Liver (tissue), 9 donors: ENCODE results near the gene INPP5B. TPM values are rescaled to one million over a fixed set of nuclear protein-coding genes. Genes with fewer than 3 reads are reported as not detected.
"Not testable (repeated sequence)": the region's sequence is repeated elsewhere in the genome, so short reads cannot be mapped to it uniquely, and the experiment has no call there.

Experiments used
- DNase-seq: peaks from one replicate; pipeline ENCODE4 v3.0.0-alpha.2; 2017; ENCODE audit warnings: low spot score
- H3K27ac ChIP-seq, 2 donors: one replicate each; pipeline ENCODE4 v1.7.0; 2013; ENCODE audit warnings: inconsistent platforms in 2 of 2, low read length in 2 of 2, control low read depth in 1 of 2, low read depth in 1 of 2, mild to moderate bottlenecking in 1 of 2
- H3K27me3 ChIP-seq, 4 donors: one replicate each; pipeline versions ENCODE4 v1.6.1 to v1.7.0; 2013; ENCODE audit warnings: low read length in 3 of 4, inconsistent platforms in 1 of 4, mild to moderate bottlenecking in 1 of 4, moderate library complexity in 1 of 4; ENCODE audit not compliant: control insufficient read depth in 4 of 4, insufficient read depth in 4 of 4
- H3K36me3 ChIP-seq, 4 donors: one replicate each; pipeline versions ENCODE4 v1.6.1 to v1.7.0; 2013; ENCODE audit warnings: low read length in 3 of 4, mild to moderate bottlenecking in 3 of 4, low read depth in 1 of 4, moderate library complexity in 1 of 4; ENCODE audit not compliant: control insufficient read depth in 4 of 4, insufficient read depth in 3 of 4
- H3K4me1 ChIP-seq, 4 donors: one replicate each; pipeline versions ENCODE4 v1.6.1 to v1.7.0; 2013; ENCODE audit warnings: low read length in 3 of 4, mild to moderate bottlenecking in 3 of 4, moderate library complexity in 1 of 4; ENCODE audit not compliant: control insufficient read depth in 4 of 4, insufficient read depth in 4 of 4
- H3K4me3 ChIP-seq, 3 donors: one replicate each; pipeline versions ENCODE4 v1.6.1 to v1.7.0; 2013; ENCODE audit warnings: low read length in 3 of 3, control low read depth in 1 of 3, low read depth in 1 of 3, mild to moderate bottlenecking in 1 of 3
- H3K9ac ChIP-seq, 2 donors: one replicate each; pipeline ENCODE4 v1.7.0; 2013; ENCODE audit warnings: low read length in 2 of 2, mild to moderate bottlenecking in 2 of 2, moderate library complexity in 2 of 2, control low read depth in 1 of 2, low read depth in 1 of 2
- H3K9me3 ChIP-seq, 4 donors: one replicate each; pipeline versions ENCODE4 v1.6.1 to v1.7.0; 2013; ENCODE audit warnings: low read length in 3 of 4; ENCODE audit not compliant: control insufficient read depth in 4 of 4
- ATF3 ChIP-seq: IDR thresholded peaks from 2 replicates; pipeline ENCODE4 v1.6.1; 2016; ENCODE audit warnings: antibody characterized with exemption
- CTCF ChIP-seq: fragments of 150-350 bp; IDR thresholded peaks from 2 replicates; pipeline ENCODE4 v1.5.1; 2017; ENCODE audit warnings: improper control_type of control experiment, low read depth, low read length; ENCODE audit not compliant: missing input control
- EGR1 ChIP-seq, 2 donors: IDR thresholded peaks; 2 replicates each; pipeline ENCODE4 v1.6.1; 2016 to 2018; ENCODE audit warnings: antibody characterized with exemption in 2 of 2, low read depth in 2 of 2
- FOXA1 ChIP-seq: IDR thresholded peaks from 2 replicates; pipeline ENCODE4 v1.6.1; 2016; ENCODE audit warnings: antibody characterized with exemption
- FOXA2 ChIP-seq: IDR thresholded peaks from 2 replicates; pipeline ENCODE4 v1.6.1; 2016; ENCODE audit warnings: antibody characterized with exemption
- GABPA ChIP-seq, 2 donors: IDR thresholded peaks in 1 of 2; conservative IDR thresholded peaks in 1 of 2; 2 replicates each; pipeline ENCODE4 v1.6.1; 2016; ENCODE audit warnings: antibody characterized with exemption in 2 of 2, mild to moderate bottlenecking in 1 of 2, moderate library complexity in 1 of 2
- HNF4G ChIP-seq: IDR thresholded peaks from 2 replicates; pipeline ENCODE4 v1.6.1; 2016; ENCODE audit warnings: antibody characterized with exemption
- JUND ChIP-seq, 2 donors: IDR thresholded peaks; 2 replicates each; pipeline ENCODE4 v1.6.1; 2016; ENCODE audit warnings: antibody characterized with exemption in 2 of 2
- NR2F2 ChIP-seq: IDR thresholded peaks from 2 replicates; pipeline ENCODE4 v1.6.1; 2016; ENCODE audit warnings: antibody characterized with exemption
- RAD21 ChIP-seq, 2 donors: IDR thresholded peaks; 2 replicates each; pipeline ENCODE4 v1.6.1; 2016; ENCODE audit warnings: antibody characterized with exemption in 2 of 2, mild to moderate bottlenecking in 2 of 2
- REST ChIP-seq: IDR thresholded peaks from 2 replicates; pipeline ENCODE4 v1.6.1; 2016; ENCODE audit warnings: antibody characterized with exemption, mild to moderate bottlenecking
- RXRA ChIP-seq, 2 donors: IDR thresholded peaks; 2 replicates each; pipeline ENCODE4 v1.6.1; 2017 to 2018; ENCODE audit warnings: antibody characterized with exemption in 2 of 2, mild to moderate bottlenecking in 1 of 2
- SP1 ChIP-seq: IDR thresholded peaks from 2 replicates; pipeline ENCODE4 v1.6.1; 2018; ENCODE audit warnings: antibody characterized with exemption, mild to moderate bottlenecking
- TAF1 ChIP-seq: conservative IDR thresholded peaks from 2 replicates; pipeline ENCODE4 v1.6.1; 2016; ENCODE audit warnings: antibody characterized with exemption, mild to moderate bottlenecking
- YY1 ChIP-seq: IDR thresholded peaks from 2 replicates; pipeline ENCODE4 v1.6.1; 2016; ENCODE audit warnings: antibody characterized with exemption, mild to moderate bottlenecking
- WGBS: extraction: QIAGEN DNeasy Blood & Tissue Kit; methylation state at CpG from one replicate; pipeline ENCODE4 v1.1.7; 2013; 5-methylcytosine and 5-hydroxymethylcytosine counted together
- polyA plus RNA-seq, 2 donors: library from polyadenylated mRNA; stranded (reverse) in 1 of 2; unstranded in 1 of 2; fragments of 200-250 nt in 1 of 2; fragments of >200 nt in 1 of 2; fragmentation: Nextera tagmentation in 1 of 2; extraction: Ambion mirVana in 1 of 2; gene quantifications; one replicate each; pipeline versions ENCODE4 v1.2.1 to v1.2.3, GENCODE V29; 2013 to 2015
- total RNA-seq, 2 donors: library from RNA; depleted of rRNA; stranded (reverse); fragments of >200 nt; gene quantifications; one replicate each; pipeline ENCODE4 v1.2.3, GENCODE V29; 2014
- donor health status: healthy.
- donor health status: healthy.
- donor health status: healthy.
- donor health status: healthy.
- donor health status: healthy.

The INPP5B gene
- total and polyA plus RNA-seq, 4 donors: 5.0 to 30.9 (median 13.6) TPM

- Histone ChIP-seq H3K27ac (no peak overlapping the region), H3K4me1 (no peaks in the 10 kb centered on the region), H3K9ac (no peak overlapping the region), H3K36me3 (peaks cover 2 to 4% (median 3%) of the 10 kb centered on the region in 4 donors), H3K27me3 (no peaks in the 10 kb centered on the region), H3K9me3 (no peaks in the 10 kb centered on the region), H3K4me3 (no peak overlapping the region)
- 86% methylated on average over 8 of the region's 8 CpGs for WGBS
- no peak for DNase-seq
- TF ChIP-seq FOXA2 (no peak), FOXA1 (no peak), RXRA (IDR thresholded peaks at IDR 0.05) (no peak), CTCF (no peak), RAD21 (IDR thresholded peaks at IDR 0.05) (no peak), HNF4G (no peak), TAF1 (no peak), NR2F2 (no peak), SP1 (no peak), EGR1 (IDR thresholded peaks at IDR 0.05; ENCODE audit: low read depth in 2 of 2) (no peak), REST (no peak), YY1 (no peak)
Measured at GRCh38 chr1:37901191-37901892, 45.5 kb downstream of the INPP5B start.

- not testable (repeated sequence) for H3K27ac ChIP-seq, H3K36me3 ChIP-seq, H3K4me3 ChIP-seq, H3K9ac ChIP-seq, DNase-seq, H3K4me1 ChIP-seq, H3K27me3 ChIP-seq, H3K9me3 ChIP-seq
- WGBS: 97% methylated on average over 3 of the region's 3 CpGs
Measured at GRCh38 chr1:37897563-37897962, 49.3 kb downstream of the INPP5B start.

- no peak overlapping the region for H3K9ac ChIP-seq
- TF ChIP-seq GABPA (IDR thresholded peaks at IDR 0.05 in 1 of 2, conservative IDR thresholded peaks at IDR 0.05 in 1 of 2): no peak
- TF ChIP-seq JUND (IDR thresholded peaks at IDR 0.05): no peak
- no peak for TF ChIP-seq FOXA2
- TF ChIP-seq REST: no peak
- TF ChIP-seq ATF3: no peak
- no peak for TF ChIP-seq TAF1
- no peak for TF ChIP-seq SP1
- no peak for TF ChIP-seq YY1
- H3K36me3 ChIP-seq: peaks cover 1 to 13% (median 11%) of the 10 kb centered on the region in 4 donors
- H3K27me3 ChIP-seq: no peaks in the 10 kb centered on the region
- 82% methylated on average over 2 of the region's 2 CpGs for WGBS
- peaks cover 0 to 4% (median 0%) of the 10 kb centered on the region in 4 donors for H3K4me1 ChIP-seq
- H3K27ac ChIP-seq: no peak overlapping the region
- no peak for DNase-seq
- H3K9me3 ChIP-seq: no peaks in the 10 kb centered on the region
- no peak overlapping the region for H3K4me3 ChIP-seq
Measured at GRCh38 chr1:37893673-37894072, 53.2 kb downstream of the INPP5B start.
